IMR-90 (cell line): ENCODE data around the gene ANKRD11. TPM values are rescaled to one million over a fixed set of nuclear protein-coding genes. Genes with fewer than 3 reads are reported as not detected.

ENCODE experiments used
- ATAC-seq: fragments of 200-7000 bp; cut with Tn5 transposase; 2 replicates; pipeline ENCODE4 v1.9.1; 2020; ENCODE audit warnings: low read depth, mild to moderate bottlenecking, moderate library complexity
- BruUV-seq: library from RNA; stranded (reverse); fragments of 400-500 nt; replicated peaks from 2 replicates; lab custom pipeline; 2021; lab: Mats Ljungman, UMichigan
- CTCF ChIA-PET: fragments of 300-600 bp; formaldehyde crosslinking; extraction: SDS; loops from one replicate; lab custom pipeline; 2021; ENCODE audit warnings: antibody characterized with exemption; lab: Yijun Ruan, JAX
- POLR2A ChIA-PET: fragments of 300-600 bp; sonication (Branson Sonifier 250); formaldehyde crosslinking; loops from one replicate; lab custom pipeline; 2022; ENCODE audit warnings: antibody characterized with exemption; ENCODE audit not compliant: unreplicated experiment; lab: Charles Lee
- DNase-seq: peaks from one replicate; pipeline ENCODE4 v3.0.0; 2013
- H2AFZ ChIP-seq: replicated peaks from 2 replicates; pipeline ENCODE3; 2013; ENCODE audit warnings: low read length, mild to moderate bottlenecking; ENCODE audit not compliant: poor library complexity
- H2AK5ac ChIP-seq: 2 replicates; pipeline ENCODE4 v1.6.1; 2013; ENCODE audit warnings: low read depth, low read length, inconsistent platforms
- H2AK9ac ChIP-seq: replicated peaks from 2 replicates; pipeline ENCODE3; 2013; ENCODE audit warnings: mild to moderate bottlenecking, low read depth, low read length, moderate library complexity; ENCODE audit not compliant: poor library complexity
- H2BK120ac ChIP-seq: 2 replicates; pipeline ENCODE4 v1.6.1; 2013; ENCODE audit warnings: low read depth, low read length, inconsistent platforms
- H2BK15ac ChIP-seq: 3 replicates; pipeline ENCODE4 v1.6.1; 2013; ENCODE audit warnings: low read depth, low read length, inconsistent platforms
- H2BK20ac ChIP-seq: 2 replicates; pipeline ENCODE4 v1.6.1; 2013; ENCODE audit warnings: low read depth, mild to moderate bottlenecking, inconsistent platforms, low read length, moderate library complexity
- H2BK5ac ChIP-seq: 2 replicates; pipeline ENCODE4 v1.6.1; 2013; ENCODE audit warnings: mild to moderate bottlenecking, low read depth, low read length, inconsistent platforms; ENCODE audit not compliant: poor library complexity, severe bottlenecking
- H3K14ac ChIP-seq: replicated peaks from 2 replicates; pipeline ENCODE4 v1.6.1; 2013; ENCODE audit warnings: low read depth, low read length, inconsistent platforms
- H3K18ac ChIP-seq: 2 replicates; pipeline ENCODE4 v1.6.1; 2013; ENCODE audit warnings: low read depth, low read length, control low read depth
- H3K23ac ChIP-seq: 2 replicates; pipeline ENCODE4 v1.6.1; 2013; ENCODE audit warnings: low read depth, low read length, inconsistent platforms
- H3K27ac ChIP-seq: 2 replicates; pipeline ENCODE4 v1.5.1; 2013; ENCODE audit warnings: mild to moderate bottlenecking, control low read depth, low read length; ENCODE audit not compliant: insufficient read depth
- H3K27me3 ChIP-seq: 2 replicates; pipeline ENCODE4 v1.6.1; 2013; ENCODE audit warnings: low read length; ENCODE audit not compliant: control insufficient read depth, insufficient read depth
- H3K36me3 ChIP-seq: 2 replicates; pipeline ENCODE4 v1.6.1; 2013; ENCODE audit warnings: low read length, mixed read lengths; ENCODE audit not compliant: control insufficient read depth, insufficient read depth
- H3K4ac ChIP-seq: 2 replicates; pipeline ENCODE4 v1.6.1; 2013; ENCODE audit warnings: low read depth, low read length, inconsistent platforms
- H3K4me1 ChIP-seq: 2 replicates; pipeline ENCODE4 v1.6.1; 2013; ENCODE audit warnings: low read length, mixed read lengths; ENCODE audit not compliant: control insufficient read depth, insufficient read depth
- H3K4me2 ChIP-seq: 2 replicates; pipeline ENCODE4 v1.6.1; 2013; ENCODE audit warnings: low read depth, mild to moderate bottlenecking, control low read depth, low read length, moderate library complexity
- H3K4me3 ChIP-seq: 2 replicates; pipeline ENCODE4 v1.5.1; 2013; ENCODE audit warnings: low read depth, mild to moderate bottlenecking, control low read depth, low read length, moderate library complexity; ENCODE audit not compliant: insufficient read depth
- H3K56ac ChIP-seq: 2 replicates; pipeline ENCODE4 v1.6.1; 2013; ENCODE audit warnings: low read length, inconsistent platforms; ENCODE audit not compliant: insufficient read depth; ENCODE audit errors: extremely low read depth
- H3K79me1 ChIP-seq, 2 experiments: 2 replicates each; pipeline ENCODE4 v1.6.1; 2013; ENCODE audit warnings: low read length in 2 of 2, inconsistent platforms in 1 of 2, low read depth in 1 of 2
- H3K9ac ChIP-seq: 2 replicates; pipeline ENCODE4 v1.6.1; 2013; ENCODE audit warnings: low read depth, low read length, control low read depth
- H3K9me1 ChIP-seq: 2 replicates; pipeline ENCODE4 v1.6.1; 2013; ENCODE audit warnings: low read length, inconsistent platforms; ENCODE audit not compliant: insufficient read depth
- H3K9me3 ChIP-seq: 2 replicates; pipeline ENCODE4 v1.6.1; 2013; ENCODE audit warnings: low read length; ENCODE audit not compliant: control insufficient read depth, insufficient read depth
- H4K20me1 ChIP-seq: 2 replicates; pipeline ENCODE4 v1.6.1; 2013; ENCODE audit warnings: low read length, inconsistent platforms; ENCODE audit not compliant: insufficient read depth
- H4K5ac ChIP-seq: 2 replicates; pipeline ENCODE4 v1.6.1; 2013; ENCODE audit warnings: mild to moderate bottlenecking, low read depth, low read length, control low read depth
- H4K8ac ChIP-seq, 2 experiments: 2 replicates each; pipeline ENCODE4 v1.6.1; 2013; ENCODE audit warnings: low read depth in 2 of 2, low read length in 2 of 2, control low read depth in 1 of 2, inconsistent platforms in 1 of 2
- H4K91ac ChIP-seq: 2 replicates; pipeline ENCODE4 v1.6.1; 2013; ENCODE audit warnings: low read depth, low read length, inconsistent platforms; ENCODE audit not compliant: insufficient read depth
- BHLHE40 ChIP-seq: fragments of 150-350 bp; IDR thresholded peaks from 2 replicates; pipeline ENCODE4 v1.6.1; 2016; ENCODE audit warnings: mild to moderate bottlenecking, low read depth, low read length
- CEBPB ChIP-seq: IDR thresholded peaks from 2 replicates; pipeline ENCODE4 v1.6.1; 2012; ENCODE audit warnings: low read depth, low read length, improper control_type of control experiment
- CHD1 ChIP-seq: IDR thresholded peaks from 2 replicates; pipeline ENCODE4 v1.6.1; 2012; ENCODE audit warnings: low read depth, low read length, improper control_type of control experiment
- CTCF ChIP-seq: conservative IDR thresholded peaks from 2 replicates; pipeline ENCODE4 v1.5.1; 2012; ENCODE audit warnings: mild to moderate bottlenecking, low read depth, low read length, improper control_type of control experiment
- ELK1 ChIP-seq: fragments of 150-350 bp; IDR thresholded peaks from 2 replicates; pipeline ENCODE4 v1.6.1; 2016; ENCODE audit warnings: low read depth, mild to moderate bottlenecking, low read length, moderate library complexity, borderline replicate concordance
- FOS ChIP-seq: fragments of 150-350 bp; IDR thresholded peaks from 2 replicates; pipeline ENCODE4 v1.6.1; 2016; ENCODE audit warnings: low read depth, low read length
- MAFK ChIP-seq: IDR thresholded peaks from 2 replicates; pipeline ENCODE4 v1.6.1; 2012; ENCODE audit warnings: low read depth, low read length, improper control_type of control experiment
- MAZ ChIP-seq: IDR thresholded peaks from 2 replicates; pipeline ENCODE4 v1.6.1; 2012; ENCODE audit warnings: low read depth, mild to moderate bottlenecking, low read length, improper control_type of control experiment, moderate library complexity, borderline replicate concordance
- MXI1 ChIP-seq: IDR thresholded peaks from 2 replicates; pipeline ENCODE4 v1.6.1; 2012; ENCODE audit warnings: low read depth, mild to moderate bottlenecking, low read length, moderate library complexity, borderline replicate concordance
- NFE2L2 ChIP-seq: fragments of 150-350 bp; IDR thresholded peaks from 2 replicates; pipeline ENCODE4 v1.6.1; 2016; ENCODE audit warnings: low read depth, mild to moderate bottlenecking, low read length
- POLR2A ChIP-seq: IDR thresholded peaks from 2 replicates; pipeline ENCODE4 v1.6.1; 2012; ENCODE audit warnings: mild to moderate bottlenecking, low read depth, low read length
- RAD21 ChIP-seq: IDR thresholded peaks from 2 replicates; pipeline ENCODE4 v1.6.1; 2012; ENCODE audit warnings: low read length, improper control_type of control experiment
- RCOR1 ChIP-seq: IDR thresholded peaks from 2 replicates; pipeline ENCODE4 v1.6.1; 2012; ENCODE audit warnings: mild to moderate bottlenecking, low read length, improper control_type of control experiment; ENCODE audit not compliant: insufficient replicate concordance
- RFX5 ChIP-seq: IDR thresholded peaks from 2 replicates; pipeline ENCODE4 v1.8.0; 2012; ENCODE audit warnings: low read depth, mild to moderate bottlenecking, low read length, moderate library complexity
- SMC3 ChIP-seq: fragments of 150-350 bp; IDR thresholded peaks from 2 replicates; pipeline ENCODE4 v1.6.1; 2016; ENCODE audit warnings: low read depth, mild to moderate bottlenecking, antibody characterized with exemption, low read length, moderate library complexity
- USF2 ChIP-seq: fragments of 150-350 bp; IDR thresholded peaks from 2 replicates; pipeline ENCODE4 v1.6.1; 2017; ENCODE audit warnings: mild to moderate bottlenecking, antibody characterized with exemption, low read length, low read depth
- WGBS, 2 experiments: methylation state at CpG; one replicate each; pipeline versions ENCODE4 v1.1.5 to v1.1.7; 2013; ENCODE audit warnings: missing lambda C conversion rate in 2 of 2; ENCODE audit not compliant: insufficient read length in 1 of 2; ENCODE audit errors: extremely low coverage in 2 of 2; 5-methylcytosine and 5-hydroxymethylcytosine counted together
- dilution Hi-C: fragments of 300-500 bp; cut with HindIII; formaldehyde crosslinking; loops from one replicate; pipeline ENCODE4 v1.14.3; 2018; ENCODE audit warnings: low sequenced_read_pairs; ENCODE audit not compliant: unreplicated experiment
- in situ Hi-C: fragments of 300-500 bp; cut with MboI; formaldehyde crosslinking; loops from 3 replicates; pipeline ENCODE4 v1.14.3; 2019; ENCODE audit warnings: low sequenced_read_pairs, inconsistent platforms, mixed read lengths
- intact Hi-C: fragments of 100-400 bp; cut with micrococcal nuclease; formaldehyde crosslinking; loops from 2 replicates; pipeline ENCODE4 v1.10.0; 2022
- polyA plus RNA-seq, 3 experiments: library from polyadenylated mRNA; depleted of rRNA; stranded (reverse); fragments of >200 nt; gene quantifications; 2 replicates each; pipeline ENCODE4 v1.2.3, GENCODE V29; 2012; ENCODE audit warnings: low replicate concordance in 1 of 3
- total RNA-seq: library from RNA; depleted of rRNA; stranded (reverse); fragments of >200 nt; gene quantifications from 2 replicates; pipeline ENCODE4 v1.2.3, GENCODE V29; 2012

The ANKRD11 gene
- total and polyA plus RNA-seq, 2 of the 4 experiments (the other 2 are of a cell fraction), result 46.8 to 71.9 TPM

- Histone ChIP-seq H3K18ac (no peak overlapping the region), H3K9ac (no peak overlapping the region), H3K4me3 (no peak overlapping the region), H2BK120ac (peak overlapping the region; percentile 91), H2BK20ac (peak overlapping the region; percentile 91; the same call in 1 of the 2 replicates), H3K4me2 (no peak overlapping the region), H4K5ac (no peak overlapping the region), H3K9me3 (no peaks in the 10 kb centered on the region), H2BK15ac (peak overlapping the region; percentile 74; the same call in 2 of the 3 replicates), H3K27ac (0 out of 2 replicates have a peak overlapping the region, but pooled peaks have one; percentile 3), H4K8ac (peak overlapping the region in 1 of 2 experiments; percentile 89; a peak in 1 of 4 replicates), H3K56ac (no peak overlapping the region), H2BK5ac (peak overlapping the region; percentile 92), H4K91ac (0 out of 2 replicates have a peak overlapping the region, but pooled peaks have one; percentile 22), H2AFZ (no peak overlapping the region), H4K20me1 (peaks cover 95% of the 10 kb centered on the region), H3K23ac (peak overlapping the region; percentile 99), H3K4ac (peak overlapping the region; percentile 98; the same call in 1 of the 2 replicates), H3K4me1 (peaks cover 66% of the 10 kb centered on the region), H3K9me1 (peaks cover 75% of the 10 kb centered on the region), H2AK5ac (peak overlapping the region; percentile 99; the same call in 1 of the 2 replicates), H3K27me3 (no peaks in the 10 kb centered on the region), H3K14ac (peak overlapping the region; percentile 96), H3K36me3 (peaks cover 15% of the 10 kb centered on the region), H2AK9ac (peak overlapping the region; percentile 23), H3K79me1 (peaks cover 31 to 95% of the 10 kb centered on the region in 2 experiments)
- ATAC-seq (no peak), DNase-seq (no peak)
- intact Hi-C loops, result no loop called here
- 97% methylated on average over 7 of the region's 11 CpGs; no CpG with 5 or more reads in 1 of the 2 experiments for WGBS, 2 experiments
- POLR2A ChIA-PET, result no interaction called here
- in situ Hi-C loops, result no loop called here
- TF ChIP-seq CTCF (no peak), RAD21 (no peak), SMC3 (no peak), MAFK (no peak), CHD1 (no peak), BHLHE40 (no peak), MAZ (no peak), RCOR1 (no peak), RFX5 (no peak), MXI1 (no peak), USF2 (no peak), NFE2L2 (no peak), FOS (no peak), POLR2A (no peak), CEBPB (no peak), ELK1 (no peak)
- no TSS peak for BruUV-seq
- dilution Hi-C loops, result no loop called here
- CTCF ChIA-PET, result no interaction called here
Observed at GRCh38 chr16:89318430-89318758, 172.0 kb downstream of the ANKRD11 start.
